ENCODE data around the gene RPL18. TPM values are rescaled to one million over a fixed set of nuclear protein-coding genes. Genes with fewer than 3 reads are reported as not detected.

The RPL18 gene
- total and polyA plus RNA-seq, 9 of the 15 experiments (the other 6 are each of a cell fraction or from before 2014, with no cell fraction given): 312 to 2,635 (median 1,653) TPM

- TF ChIP-seq, protein P1, sequence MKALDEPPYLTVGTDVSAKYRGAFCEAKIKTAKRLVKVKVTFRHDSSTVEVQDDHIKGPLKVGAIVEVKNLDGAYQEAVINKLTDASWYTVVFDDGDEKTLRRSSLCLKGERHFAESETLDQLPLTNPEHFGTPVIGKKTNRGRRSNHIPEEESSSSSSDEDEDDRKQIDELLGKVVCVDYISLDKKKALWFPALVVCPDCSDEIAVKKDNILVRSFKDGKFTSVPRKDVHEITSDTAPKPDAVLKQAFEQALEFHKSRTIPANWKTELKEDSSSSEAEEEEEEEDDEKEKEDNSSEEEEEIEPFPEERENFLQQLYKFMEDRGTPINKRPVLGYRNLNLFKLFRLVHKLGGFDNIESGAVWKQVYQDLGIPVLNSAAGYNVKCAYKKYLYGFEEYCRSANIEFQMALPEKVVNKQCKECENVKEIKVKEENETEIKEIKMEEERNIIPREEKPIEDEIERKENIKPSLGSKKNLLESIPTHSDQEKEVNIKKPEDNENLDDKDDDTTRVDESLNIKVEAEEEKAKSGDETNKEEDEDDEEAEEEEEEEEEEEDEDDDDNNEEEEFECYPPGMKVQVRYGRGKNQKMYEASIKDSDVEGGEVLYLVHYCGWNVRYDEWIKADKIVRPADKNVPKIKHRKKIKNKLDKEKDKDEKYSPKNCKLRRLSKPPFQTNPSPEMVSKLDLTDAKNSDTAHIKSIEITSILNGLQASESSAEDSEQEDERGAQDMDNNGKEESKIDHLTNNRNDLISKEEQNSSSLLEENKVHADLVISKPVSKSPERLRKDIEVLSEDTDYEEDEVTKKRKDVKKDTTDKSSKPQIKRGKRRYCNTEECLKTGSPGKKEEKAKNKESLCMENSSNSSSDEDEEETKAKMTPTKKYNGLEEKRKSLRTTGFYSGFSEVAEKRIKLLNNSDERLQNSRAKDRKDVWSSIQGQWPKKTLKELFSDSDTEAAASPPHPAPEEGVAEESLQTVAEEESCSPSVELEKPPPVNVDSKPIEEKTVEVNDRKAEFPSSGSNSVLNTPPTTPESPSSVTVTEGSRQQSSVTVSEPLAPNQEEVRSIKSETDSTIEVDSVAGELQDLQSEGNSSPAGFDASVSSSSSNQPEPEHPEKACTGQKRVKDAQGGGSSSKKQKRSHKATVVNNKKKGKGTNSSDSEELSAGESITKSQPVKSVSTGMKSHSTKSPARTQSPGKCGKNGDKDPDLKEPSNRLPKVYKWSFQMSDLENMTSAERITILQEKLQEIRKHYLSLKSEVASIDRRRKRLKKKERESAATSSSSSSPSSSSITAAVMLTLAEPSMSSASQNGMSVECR (CRISPR knock-in tag; IDR thresholded peaks at IDR 0.05): no peak; the same call in 1 of the 2 replicates
- no peak for TF ChIP-seq TAF9B (IDR thresholded peaks at IDR 0.05; ENCODE audit: partially characterized antibody)
- TF ChIP-seq JUN (IDR thresholded peaks at IDR 0.05; ENCODE audit: borderline replicate concordance, low read depth, low read length): peak; percentile 26; the same call in 1 of the 2 replicates
- no peak for TF ChIP-seq JUN (CRISPR knock-in tag; IDR thresholded peaks at IDR 0.05; ENCODE audit: borderline replicate concordance)
- TF ChIP-seq ZFP36 (IDR thresholded peaks at IDR 0.05; ENCODE audit: low read depth, low read length, partially characterized antibody): peak; percentile 52
- no peak for TF ChIP-seq ZBTB1 (CRISPR knock-in tag; IDR thresholded peaks at IDR 0.05; ENCODE audit: borderline replicate concordance, low read depth)
- no peak for TF ChIP-seq HDAC3 (IDR thresholded peaks at IDR 0.05; ENCODE audit: borderline replicate concordance, partially characterized antibody)
- peak in 1 of 2 experiments; percentile 27; a peak in 1 of 4 replicates for TF ChIP-seq SIN3A (IDR thresholded peaks at IDR 0.05; ENCODE audit: borderline replicate concordance in 2 of 2, control insufficient read depth in 1 of 2, low read depth in 2 of 2, low read length in 2 of 2)
- TF ChIP-seq, protein P2, sequence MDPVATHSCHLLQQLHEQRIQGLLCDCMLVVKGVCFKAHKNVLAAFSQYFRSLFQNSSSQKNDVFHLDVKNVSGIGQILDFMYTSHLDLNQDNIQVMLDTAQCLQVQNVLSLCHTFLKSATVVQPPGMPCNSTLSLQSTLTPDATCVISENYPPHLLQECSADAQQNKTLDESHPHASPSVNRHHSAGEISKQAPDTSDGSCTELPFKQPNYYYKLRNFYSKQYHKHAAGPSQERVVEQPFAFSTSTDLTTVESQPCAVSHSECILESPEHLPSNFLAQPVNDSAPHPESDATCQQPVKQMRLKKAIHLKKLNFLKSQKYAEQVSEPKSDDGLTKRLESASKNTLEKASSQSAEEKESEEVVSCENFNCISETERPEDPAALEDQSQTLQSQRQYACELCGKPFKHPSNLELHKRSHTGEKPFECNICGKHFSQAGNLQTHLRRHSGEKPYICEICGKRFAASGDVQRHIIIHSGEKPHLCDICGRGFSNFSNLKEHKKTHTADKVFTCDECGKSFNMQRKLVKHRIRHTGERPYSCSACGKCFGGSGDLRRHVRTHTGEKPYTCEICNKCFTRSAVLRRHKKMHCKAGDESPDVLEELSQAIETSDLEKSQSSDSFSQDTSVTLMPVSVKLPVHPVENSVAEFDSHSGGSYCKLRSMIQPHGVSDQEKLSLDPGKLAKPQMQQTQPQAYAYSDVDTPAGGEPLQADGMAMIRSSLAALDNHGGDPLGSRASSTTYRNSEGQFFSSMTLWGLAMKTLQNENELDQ (CRISPR knock-in tag; IDR thresholded peaks at IDR 0.05; ENCODE audit: borderline replicate concordance): no peak; the same call in 1 of the 2 replicates
- TF ChIP-seq ZNF263 (CRISPR knock-in tag; IDR thresholded peaks at IDR 0.05; ENCODE audit: borderline replicate concordance): peak; percentile 100
- TF ChIP-seq EP400 (IDR thresholded peaks at IDR 0.05): peak; percentile 82
- no peak for TF ChIP-seq NCOA2 (IDR thresholded peaks at IDR 0.05; ENCODE audit: partially characterized antibody in 2 of 2)
- TF ChIP-seq MTA1 (IDR thresholded peaks at IDR 0.05; ENCODE audit: borderline replicate concordance): no peak
- peak; percentile 77; the same call in 1 of the 2 replicates for TF ChIP-seq E2F3 (CRISPR knock-in tag; IDR thresholded peaks at IDR 0.05)
- TF ChIP-seq ZNF197 (CRISPR knock-in tag; IDR thresholded peaks at IDR 0.05; ENCODE audit: low read depth): no peak
- no peak for TF ChIP-seq TCFL5 (CRISPR knock-in tag; conservative IDR thresholded peaks at IDR 0.05)
- TF ChIP-seq SMAD2 (IDR thresholded peaks at IDR 0.05; ENCODE audit: low read depth, low read length): no peak
- no peak for TF ChIP-seq ZNF77 (CRISPR knock-in tag; IDR thresholded peaks at IDR 0.05)
- TF ChIP-seq HNRNPUL1 (IDR thresholded peaks at IDR 0.05; ENCODE audit: low read length): no peak
- peak; percentile 98 for TF ChIP-seq TOE1 (IDR thresholded peaks at IDR 0.05; ENCODE audit: borderline replicate concordance)
- no peak for TF ChIP-seq TOE1 (CRISPR knock-in tag; IDR thresholded peaks at IDR 0.05; ENCODE audit: borderline replicate concordance, low read depth)
Observed at GRCh38 chr19:48634424-48635262, 15.7 kb upstream of the RPL18 start (continued).

Data from K562 (cell line).